ENCODE data around the gene ANGPTL2. TPM values are rescaled to one million over a fixed set of nuclear protein-coding genes. Genes with fewer than 3 reads are reported as not detected.

ANGPTL2 gene
- total RNA-seq, 1 donor from 2014 or later: 34.8 TPM

DNA sequence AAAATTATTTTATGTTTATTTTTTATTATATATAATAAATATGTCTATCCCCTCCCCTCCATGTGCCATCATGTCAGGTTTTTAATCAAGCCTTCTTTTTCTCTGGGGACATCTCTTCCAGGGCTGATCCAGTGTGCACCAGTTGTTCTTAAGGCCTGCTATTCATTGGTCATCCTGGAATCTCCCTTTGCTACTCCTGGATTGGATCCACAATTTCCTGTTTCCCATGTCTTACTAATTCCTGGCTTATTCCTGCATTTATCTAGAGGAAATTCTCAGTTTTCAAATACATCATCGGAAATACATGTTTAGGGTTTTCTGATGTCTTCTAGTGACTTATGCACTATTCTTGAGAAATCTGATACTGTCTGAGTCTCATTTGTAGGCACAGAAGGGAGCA lies 56.8 kb downstream of the ANGPTL2 start:
- no peaks in the 10 kb centered on the region for H3K9me3 Mint-ChIP-seq (ENCODE audit: unreplicated experiment)
- TF ChIP-seq CTCF (IDR thresholded peaks at IDR 0.05): no peak
- H3K4me1 Mint-ChIP-seq (ENCODE audit: unreplicated experiment): no peaks in the 10 kb centered on the region
- DNase-seq (ENCODE audit: extremely low spot score, unreplicated experiment): no peak
- peaks cover 4% of the 10 kb centered on the region for H3K36me3 Mint-ChIP-seq (ENCODE audit: unreplicated experiment)
- H3K4me3 Mint-ChIP-seq (ENCODE audit: unreplicated experiment): no peak overlapping the region
- no peaks in the 10 kb centered on the region for H3K27me3 Mint-ChIP-seq (ENCODE audit: unreplicated experiment)
- no peak overlapping the region for H3K27ac Mint-ChIP-seq (ENCODE audit: unreplicated experiment)

DNA sequence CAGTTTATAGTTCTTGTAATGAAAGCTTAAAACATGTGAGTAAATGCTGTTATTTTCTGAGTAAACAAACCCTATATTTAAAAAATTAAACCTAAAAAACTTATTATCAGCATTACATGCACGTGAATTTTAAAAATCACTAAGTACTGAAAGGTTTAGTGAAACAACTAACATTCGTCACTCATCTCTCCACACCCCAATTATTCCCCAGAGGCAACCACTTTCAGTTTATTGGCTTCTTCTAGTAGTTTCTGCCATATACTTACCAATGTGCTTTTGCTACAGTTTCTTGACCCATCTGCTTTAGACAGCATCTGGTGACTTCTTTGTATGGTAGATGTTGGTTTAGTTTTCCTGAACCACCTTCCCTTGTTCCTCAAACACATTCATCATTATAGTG lies 58.1 kb downstream of the ANGPTL2 start:
- H3K9me3 Mint-ChIP-seq (ENCODE audit: unreplicated experiment): no peaks in the 10 kb centered on the region
- H3K4me3 Mint-ChIP-seq (ENCODE audit: unreplicated experiment): no peak overlapping the region
- H3K36me3 Mint-ChIP-seq (ENCODE audit: unreplicated experiment): peaks cover 2% of the 10 kb centered on the region
- no peak for TF ChIP-seq CTCF (IDR thresholded peaks at IDR 0.05)
- H3K27me3 Mint-ChIP-seq (ENCODE audit: unreplicated experiment): no peaks in the 10 kb centered on the region
- H3K4me1 Mint-ChIP-seq (ENCODE audit: unreplicated experiment): no peaks in the 10 kb centered on the region
- H3K27ac Mint-ChIP-seq (ENCODE audit: unreplicated experiment): no peak overlapping the region
- DNase-seq (ENCODE audit: extremely low spot score, unreplicated experiment): no peak

DNA sequence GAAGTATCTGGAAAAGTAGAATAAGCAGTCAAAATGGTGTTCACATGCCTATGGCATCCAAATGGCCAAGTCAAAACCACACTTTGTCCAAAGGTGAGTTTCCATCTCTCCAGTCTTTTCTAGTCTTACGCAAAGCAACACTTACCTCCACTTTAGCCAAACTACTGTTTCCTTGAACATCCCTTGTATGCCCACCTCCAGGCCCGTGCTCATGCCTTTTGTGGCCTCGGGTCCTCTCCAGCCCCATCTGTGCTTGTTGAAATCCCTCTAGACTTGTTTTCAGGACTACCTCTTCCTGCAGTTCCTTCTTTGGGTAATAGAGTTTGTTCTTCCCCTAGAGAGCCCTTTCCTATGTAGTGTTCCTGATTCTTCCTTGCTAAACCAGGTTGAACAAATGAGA lies 61.0 kb downstream of the ANGPTL2 start:
- Mint-ChIP-seq H3K4me3 (ENCODE audit: unreplicated experiment) (no peak overlapping the region), H3K9me3 (ENCODE audit: unreplicated experiment) (no peaks in the 10 kb centered on the region), H3K27me3 (ENCODE audit: unreplicated experiment) (no peaks in the 10 kb centered on the region), H3K4me1 (ENCODE audit: unreplicated experiment) (peaks cover 2% of the 10 kb centered on the region), H3K36me3 (ENCODE audit: unreplicated experiment) (peaks cover 3% of the 10 kb centered on the region), H3K27ac (ENCODE audit: unreplicated experiment) (no peak overlapping the region)
- DNase-seq (ENCODE audit: extremely low spot score, unreplicated experiment): peak; percentile 62
- TF ChIP-seq CTCF (IDR thresholded peaks at IDR 0.05): no peak

DNA sequence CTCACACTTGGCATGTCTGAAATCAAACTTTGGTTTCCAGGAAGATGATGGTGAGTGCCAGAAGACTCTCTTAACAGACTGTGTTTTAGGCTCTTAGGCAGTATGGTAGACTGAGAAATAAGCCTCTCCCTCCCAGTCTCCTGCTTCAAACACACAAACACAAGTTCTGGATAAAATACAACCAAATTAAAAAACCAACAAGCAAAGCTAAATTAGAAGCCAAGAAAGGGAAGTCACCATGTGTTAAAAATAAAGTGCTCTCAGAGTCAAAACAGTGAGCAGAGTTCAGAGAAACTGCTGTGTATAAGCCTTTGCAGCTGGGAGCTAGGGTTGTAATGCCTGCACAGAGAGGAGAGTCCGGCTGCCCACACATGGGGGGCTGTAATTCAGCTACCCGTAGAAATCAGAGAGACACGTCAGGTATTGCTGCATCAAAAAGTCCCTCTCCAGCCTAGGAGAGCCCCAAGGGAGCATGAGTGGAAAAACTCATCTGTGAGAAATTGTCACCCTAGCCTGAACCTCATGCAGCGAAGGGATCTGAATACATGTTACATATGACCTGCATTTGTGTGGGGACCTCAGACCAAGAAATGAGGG lies 62.6 kb downstream of the ANGPTL2 start:
- peak; percentile 34 for DNase-seq (ENCODE audit: extremely low spot score, unreplicated experiment)
- Mint-ChIP-seq H3K4me1 (ENCODE audit: unreplicated experiment) (peaks cover 2% of the 10 kb centered on the region), H3K27ac (ENCODE audit: unreplicated experiment) (no peak overlapping the region), H3K4me3 (ENCODE audit: unreplicated experiment) (no peak overlapping the region), H3K27me3 (ENCODE audit: unreplicated experiment) (no peaks in the 10 kb centered on the region), H3K9me3 (ENCODE audit: unreplicated experiment) (no peaks in the 10 kb centered on the region), H3K36me3 (ENCODE audit: unreplicated experiment) (peaks cover 3% of the 10 kb centered on the region)
- no peak for TF ChIP-seq CTCF (IDR thresholded peaks at IDR 0.05)

- Mint-ChIP-seq H3K4me1 (ENCODE audit: unreplicated experiment) (peaks cover 2% of the 10 kb centered on the region), H3K4me3 (ENCODE audit: unreplicated experiment) (no peak overlapping the region), H3K9me3 (ENCODE audit: unreplicated experiment) (no peaks in the 10 kb centered on the region), H3K27me3 (ENCODE audit: unreplicated experiment) (no peaks in the 10 kb centered on the region), H3K27ac (ENCODE audit: unreplicated experiment) (no peak overlapping the region), H3K36me3 (ENCODE audit: unreplicated experiment) (peaks cover 3% of the 10 kb centered on the region)
- no peak for TF ChIP-seq CTCF (IDR thresholded peaks at IDR 0.05)
- peak; percentile 25 for DNase-seq (ENCODE audit: extremely low spot score, unreplicated experiment)
Measured at GRCh38 chr9:127059030-127059429, 63.4 kb downstream of the ANGPTL2 start.
